ENCODE data around the gene MRTFA.

DNA sequence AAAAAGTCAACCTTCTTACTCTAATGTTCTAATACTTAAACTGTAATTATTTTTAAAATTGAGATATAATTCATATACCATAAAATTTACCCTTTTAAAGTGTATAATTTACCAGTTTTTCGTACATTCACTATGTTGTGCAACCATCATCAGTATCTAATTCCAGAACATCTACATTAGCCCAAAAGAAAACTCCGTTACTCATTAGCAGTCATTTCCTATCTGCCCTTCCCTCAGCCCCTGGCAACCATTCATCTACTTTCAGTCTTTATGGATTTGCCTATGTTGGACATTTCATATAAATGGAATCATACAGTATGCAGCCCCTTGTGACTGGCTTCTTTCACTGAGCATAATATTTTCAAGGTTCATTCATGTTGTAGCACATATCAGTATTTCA is 243.9 kb downstream of the MRTFA start:
- no peak for TF ChIP-seq CTCF (IDR thresholded peaks at IDR 0.05; ENCODE audit: insufficient read depth, low read length, poor library complexity, severe bottlenecking)
- no peak for TF ChIP-seq EZH2phosphoT487 (conservative IDR thresholded peaks at IDR 0.05; ENCODE audit: low read length)

Data from SU-DHL-6 (cell line).